ENCODE results near the gene DAGLB.

The DAGLB gene

DNA sequence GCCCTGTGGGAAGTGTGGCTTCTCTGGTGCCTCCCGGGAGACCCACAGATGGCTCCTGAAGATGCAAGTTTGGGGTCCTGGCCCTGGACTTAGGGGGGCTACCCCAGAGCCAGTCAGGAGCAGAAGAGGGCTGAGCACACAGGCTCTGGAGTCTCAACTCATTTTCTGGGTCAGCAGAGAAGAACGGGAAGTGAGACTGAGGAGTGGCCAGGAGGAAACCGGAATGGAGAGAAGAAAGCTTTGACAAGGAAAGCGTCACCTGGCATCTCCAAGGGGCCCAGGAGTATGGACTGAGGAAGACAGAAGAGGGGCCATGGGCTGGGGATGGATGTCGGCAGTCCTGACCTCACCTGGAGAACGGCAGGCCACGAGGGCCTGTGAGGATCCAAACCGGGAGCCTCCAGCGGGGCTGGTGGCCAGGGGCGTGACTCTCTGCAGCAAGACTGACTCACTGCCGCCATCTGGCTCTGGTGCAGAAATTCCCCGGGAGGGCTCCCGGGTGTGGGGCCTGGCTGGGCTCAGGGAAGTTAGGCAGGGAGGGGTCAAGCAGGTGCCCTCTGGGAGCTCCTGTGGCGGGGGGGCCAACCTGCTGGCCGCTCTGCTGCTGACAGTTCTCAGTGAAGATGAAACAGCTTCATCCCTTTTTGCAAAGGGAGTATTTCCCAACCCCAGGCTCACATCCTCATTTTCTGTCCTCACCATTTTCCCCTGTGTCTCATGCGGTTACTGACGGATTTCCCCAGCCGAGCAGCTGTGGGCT lies 23.6 kb downstream of the DAGLB start:
- no peaks in the 10 kb centered on the region for H3K9me3 ChIP-seq
- peak overlapping the region; percentile 97 for H3K27ac ChIP-seq
- no peaks in the 10 kb centered on the region for H3K27me3 ChIP-seq
- peak overlapping the region; percentile 63 to 64 for H3K4me3 ChIP-seq (ENCODE audit: low read depth in 1 of 2, low read length in 1 of 2)
- peaks cover 25% of the 10 kb centered on the region for H3K36me3 ChIP-seq
- H3K4me1 ChIP-seq (ENCODE audit: control insufficient read depth in 1 of 2, insufficient read depth in 1 of 2, low read depth in 1 of 2, low read length in 1 of 2) = peaks cover 38 to 43% of the 10 kb centered on the region in 2 experiments
- TF ChIP-seq, protein P1, sequence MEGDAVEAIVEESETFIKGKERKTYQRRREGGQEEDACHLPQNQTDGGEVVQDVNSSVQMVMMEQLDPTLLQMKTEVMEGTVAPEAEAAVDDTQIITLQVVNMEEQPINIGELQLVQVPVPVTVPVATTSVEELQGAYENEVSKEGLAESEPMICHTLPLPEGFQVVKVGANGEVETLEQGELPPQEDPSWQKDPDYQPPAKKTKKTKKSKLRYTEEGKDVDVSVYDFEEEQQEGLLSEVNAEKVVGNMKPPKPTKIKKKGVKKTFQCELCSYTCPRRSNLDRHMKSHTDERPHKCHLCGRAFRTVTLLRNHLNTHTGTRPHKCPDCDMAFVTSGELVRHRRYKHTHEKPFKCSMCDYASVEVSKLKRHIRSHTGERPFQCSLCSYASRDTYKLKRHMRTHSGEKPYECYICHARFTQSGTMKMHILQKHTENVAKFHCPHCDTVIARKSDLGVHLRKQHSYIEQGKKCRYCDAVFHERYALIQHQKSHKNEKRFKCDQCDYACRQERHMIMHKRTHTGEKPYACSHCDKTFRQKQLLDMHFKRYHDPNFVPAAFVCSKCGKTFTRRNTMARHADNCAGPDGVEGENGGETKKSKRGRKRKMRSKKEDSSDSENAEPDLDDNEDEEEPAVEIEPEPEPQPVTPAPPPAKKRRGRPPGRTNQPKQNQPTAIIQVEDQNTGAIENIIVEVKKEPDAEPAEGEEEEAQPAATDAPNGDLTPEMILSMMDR (IDR thresholded peaks at IDR 0.05) = peak; percentile 25

DNA sequence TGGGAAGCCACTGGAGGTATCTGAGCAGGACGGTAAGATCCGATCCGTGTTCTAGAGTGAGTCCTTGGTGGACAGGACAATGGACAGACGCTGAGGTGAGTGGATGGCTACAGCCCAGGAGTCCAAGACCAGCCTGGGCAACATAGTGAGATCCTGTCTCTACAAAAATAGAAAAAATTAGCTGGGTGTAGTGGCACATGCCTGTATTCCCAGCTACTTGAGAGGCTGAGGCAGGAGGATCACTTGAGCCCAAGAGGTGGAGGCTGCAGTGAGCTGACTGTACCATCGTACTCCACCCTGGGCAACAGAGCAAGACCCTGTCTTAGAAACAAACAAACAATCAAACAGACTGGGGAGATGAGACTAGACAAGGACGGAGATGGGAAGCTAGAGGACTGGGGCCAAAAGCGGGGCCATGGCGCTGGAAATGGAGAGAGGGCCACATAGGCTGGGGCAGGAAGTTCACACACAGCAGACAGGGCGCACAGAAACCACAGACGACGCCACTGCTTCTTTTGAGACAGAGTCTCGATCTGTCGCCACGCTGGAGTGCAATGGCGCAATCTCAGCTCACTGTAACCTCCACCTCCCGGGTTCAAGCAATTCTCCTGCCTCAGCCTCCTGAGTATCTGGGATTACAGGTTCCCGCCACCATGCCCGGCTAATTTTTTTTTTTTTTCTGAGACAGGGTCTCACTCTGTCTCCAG lies 24.7 kb downstream of the DAGLB start:
- peaks cover 38 to 43% of the 10 kb centered on the region in 2 experiments for H3K4me1 ChIP-seq (ENCODE audit: control insufficient read depth in 1 of 2, insufficient read depth in 1 of 2, low read depth in 1 of 2, low read length in 1 of 2)
- no peaks in the 10 kb centered on the region for H3K9me3 ChIP-seq
- peak overlapping the region; percentile 97 for H3K27ac ChIP-seq
- TF ChIP-seq, protein P1 (IDR thresholded peaks at IDR 0.05) = no peak
- peak overlapping the region; percentile 6 to 64 for H3K4me3 ChIP-seq (ENCODE audit: low read depth in 1 of 2, low read length in 1 of 2)
- peaks cover 22% of the 10 kb centered on the region for H3K36me3 ChIP-seq
- H3K27me3 ChIP-seq = no peaks in the 10 kb centered on the region

DNA sequence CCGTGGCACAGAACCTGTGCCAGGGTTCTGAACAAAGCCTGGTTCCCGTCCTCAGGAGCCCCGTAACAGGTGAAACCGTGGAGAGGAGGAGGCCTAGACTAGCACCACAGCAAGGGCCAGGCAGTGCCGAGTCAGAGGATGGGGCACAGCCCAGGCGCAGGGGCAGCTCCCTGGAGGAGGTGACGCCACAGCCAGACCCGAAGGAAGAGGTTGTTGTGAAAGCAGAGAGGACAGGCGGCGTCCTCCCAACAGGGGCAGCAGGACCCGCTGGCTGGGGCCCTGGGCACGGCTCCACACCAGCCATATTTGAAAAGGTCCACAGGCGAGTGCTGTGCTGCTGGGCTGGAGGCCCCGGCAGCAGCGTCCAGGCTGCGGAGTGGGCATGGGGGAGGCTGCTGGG lies 25.7 kb downstream of the DAGLB start:
- no peaks in the 10 kb centered on the region for H3K27me3 ChIP-seq
- peaks cover 38 to 43% of the 10 kb centered on the region in 2 experiments for H3K4me1 ChIP-seq (ENCODE audit: control insufficient read depth in 1 of 2, insufficient read depth in 1 of 2, low read depth in 1 of 2, low read length in 1 of 2)
- H3K9me3 ChIP-seq = no peaks in the 10 kb centered on the region
- peaks cover 30% of the 10 kb centered on the region for H3K36me3 ChIP-seq
- no peak overlapping the region for H3K4me3 ChIP-seq (ENCODE audit: low read depth in 1 of 2, low read length in 1 of 2)
- peak overlapping the region; percentile 97 for H3K27ac ChIP-seq
- TF ChIP-seq, protein P1 (IDR thresholded peaks at IDR 0.05) = no peak

GRCh38 chr7:6420680-6421079 lies 27.1 kb downstream of the DAGLB start:
- TF ChIP-seq, protein P1 (IDR thresholded peaks at IDR 0.05) = no peak
- H3K4me3 ChIP-seq (ENCODE audit: low read depth in 1 of 2, low read length in 1 of 2) = no peak overlapping the region
- H3K36me3 ChIP-seq = peaks cover 40% of the 10 kb centered on the region
- H3K27ac ChIP-seq = peak overlapping the region; percentile 15
- H3K9me3 ChIP-seq = no peaks in the 10 kb centered on the region
- peaks cover 38 to 39% of the 10 kb centered on the region in 2 experiments for H3K4me1 ChIP-seq (ENCODE audit: control insufficient read depth in 1 of 2, insufficient read depth in 1 of 2, low read depth in 1 of 2, low read length in 1 of 2)
- H3K27me3 ChIP-seq = no peaks in the 10 kb centered on the region

GRCh38 chr7:6419310-6419773 lies 28.4 kb downstream of the DAGLB start:
- H3K27ac ChIP-seq = peak overlapping the region; percentile 44
- H3K36me3 ChIP-seq = peaks cover 48% of the 10 kb centered on the region
- TF ChIP-seq, protein P1 (IDR thresholded peaks at IDR 0.05) = no peak

More at GRCh38 chr7:6419310-6419773, 28.4 kb downstream of the DAGLB start:
- Histone ChIP-seq H3K4me3 (ENCODE audit: low read depth in 1 of 2, low read length in 1 of 2) (no peak overlapping the region), H3K4me1 (ENCODE audit: control insufficient read depth in 1 of 2, insufficient read depth in 1 of 2, low read depth in 1 of 2, low read length in 1 of 2) (peaks cover 25 to 26% of the 10 kb centered on the region in 2 experiments), H3K9me3 (no peaks in the 10 kb centered on the region), H3K27me3 (no peaks in the 10 kb centered on the region)
